ENCODE measurements around the gene DLX3.
A peak's percentile ranks its signal among the peaks of the same experiment; 100 is the strongest.

The DLX3 gene

GRCh38 chr17:49952912-49953497 is 42.0 kb downstream of the DLX3 start:
- no peak for DNase-seq

GRCh38 chr17:49952209-49952911 is 42.7 kb downstream of the DLX3 start:
- DNase-seq = peak; percentile 73

GRCh38 chr17:49951362-49952082 is 43.5 kb downstream of the DLX3 start:
- DNase-seq = no peak

- DNase-seq = no peak
Measured at GRCh38 chr17:49949634-49950033, 45.4 kb downstream of the DLX3 start.

GRCh38 chr17:49946964-49947584 is 48.0 kb downstream of the DLX3 start:
- no peak for DNase-seq

- no peak for DNase-seq
Measured at GRCh38 chr17:49946208-49946607, 48.8 kb downstream of the DLX3 start.

GRCh38 chr17:49944273-49944870 is 50.7 kb downstream of the DLX3 start:
- no peak for DNase-seq

- no peak for DNase-seq
Measured at GRCh38 chr17:49942947-49943346, 52.1 kb downstream of the DLX3 start.

- DNase-seq = no peak
Measured at GRCh38 chr17:49941427-49941826, 53.6 kb downstream of the DLX3 start.

Measured in CD4-positive, alpha-beta T cell treated with Interleukin-15 for 1 hour (primary cell).